Common myeloid progenitor, CD34-positive (primary cell): ENCODE measurements around the gene CWF19L1.
"Not testable (repeated sequence)": the region's sequence is repeated elsewhere in the genome, so short reads cannot be mapped to it uniquely, and the experiment has no call there.

Experiments
- CTCF ChIA-PET: fragments of 350-600 bp; sonication (Branson Sonifier 250); formaldehyde crosslinking; loops from one replicate; lab custom pipeline; 2021; ENCODE audit warnings: antibody characterized with exemption; lab: Charles Lee
- POLR2A ChIA-PET: fragments of 350-600 bp; sonication (Branson Sonifier 250); formaldehyde crosslinking; loops from one replicate; lab custom pipeline; 2021; ENCODE audit warnings: antibody characterized with exemption; lab: Charles Lee
- DNase-seq, 3 donors: peaks; one replicate each; pipeline versions ENCODE4 v3.0.0 to v3.0.0-alpha.2; 2013
- H3K27ac ChIP-seq, 2 experiments: 1 replicate in 1 of 2; 2 replicates in 1 of 2; pipeline ENCODE4 v1.7.0; 2013; ENCODE audit warnings: inconsistent platforms in 2 of 2, low read length in 2 of 2, mild to moderate bottlenecking in 2 of 2, low read depth in 1 of 2, moderate library complexity in 1 of 2; ENCODE audit not compliant: severe bottlenecking in 2 of 2, insufficient read depth in 1 of 2, poor library complexity in 1 of 2
- H3K27me3 ChIP-seq, 5 experiments: replicated peaks in 2 of 5; 1 replicate in 3 of 5; 2 replicates in 2 of 5; pipeline versions ENCODE4 v1.6.1 to v1.7.0; 2013; ENCODE audit warnings: low read length in 4 of 5, mild to moderate bottlenecking in 2 of 5, moderate library complexity in 2 of 5, inconsistent platforms in 1 of 5; ENCODE audit not compliant: insufficient read depth in 5 of 5, control insufficient read depth in 4 of 5
- H3K36me3 ChIP-seq, 4 experiments: 1 replicate in 2 of 4; 2 replicates in 2 of 4; pipeline versions ENCODE4 v1.6.1 to v1.7.0; 2013; ENCODE audit warnings: low read length in 3 of 4, control low read depth in 1 of 4, mild to moderate bottlenecking in 1 of 4; ENCODE audit not compliant: control insufficient read depth in 4 of 4, insufficient read depth in 4 of 4
- H3K4me1 ChIP-seq, 4 experiments: 1 replicate in 3 of 4; 2 replicates in 1 of 4; pipeline versions ENCODE4 v1.6.1 to v1.7.1; 2013; ENCODE audit warnings: low read length in 3 of 4, mild to moderate bottlenecking in 3 of 4, control low read depth in 1 of 4, inconsistent platforms in 1 of 4, moderate library complexity in 1 of 4; ENCODE audit not compliant: control insufficient read depth in 4 of 4, insufficient read depth in 4 of 4; ENCODE audit errors: control extremely low read depth in 1 of 4
- H3K4me3 ChIP-seq, 7 experiments: 1 replicate in 4 of 7; 2 replicates in 3 of 7; pipeline versions ENCODE4 v1.5.1 to v1.7.0; 2013; ENCODE audit warnings: mild to moderate bottlenecking in 7 of 7, low read length in 6 of 7, moderate library complexity in 6 of 7, inconsistent platforms in 2 of 7, low read depth in 2 of 7, control low read depth in 1 of 7; ENCODE audit not compliant: insufficient read depth in 4 of 7, control insufficient read depth in 1 of 7; ENCODE audit errors: extremely low read depth in 1 of 7
- H3K9me3 ChIP-seq, 5 experiments: 1 replicate in 4 of 5; 2 replicates in 1 of 5; pipeline versions ENCODE4 v1.6.1 to v1.7.1; 2013; ENCODE audit warnings: low read length in 4 of 5, mild to moderate bottlenecking in 2 of 5, inconsistent platforms in 1 of 5, low read depth in 1 of 5, moderate library complexity in 1 of 5; ENCODE audit not compliant: control insufficient read depth in 4 of 5, insufficient read depth in 2 of 5; ENCODE audit errors: control extremely low read depth in 1 of 5
- WGBS: methylation state at CpG from one replicate; pipeline ENCODE4 v1.1.5; 2013; ENCODE audit not compliant: insufficient coverage; 5-methylcytosine and 5-hydroxymethylcytosine counted together

Gene CWF19L1

GRCh38 chr10:100303724-100304319 is 36.4 kb upstream of the CWF19L1 start:
- CTCF ChIA-PET, result interaction anchor here (0.6 to 2.8 kb wide), 7 partner anchors 9 to 205 kb away, joined by 3 to 11 read pairs (median 3); no protein-coding TSS in a partner anchor
- peak; percentile 13 to 43 (median 43) for DNase-seq
- 49% methylated on average over 2 of the region's 7 CpGs for WGBS

GRCh38 chr10:100301123-100301522 is 33.7 kb upstream of the CWF19L1 start:
- H3K4me3 ChIP-seq, H3K9me3 ChIP-seq, H3K36me3 ChIP-seq, H3K27ac ChIP-seq, DNase-seq, H3K4me1 ChIP-seq, POLR2A ChIA-PET: not testable (repeated sequence)
- 100% methylated on average over 2 of the region's 5 CpGs for WGBS
- CTCF ChIA-PET, result interaction anchor here (1.2 kb wide), 1 partner anchor 218 kb away, joined by 3 read pairs; no protein-coding TSS in a partner anchor
- peaks cover 2 to 26% (median 14%) of the 10 kb centered on the region in 5 experiments for H3K27me3 ChIP-seq

More at GRCh38 chr10:100303724-100304319, 36.4 kb upstream of the CWF19L1 start:
- Histone ChIP-seq H3K27ac (no peak overlapping the region), H3K9me3 (no peaks in the 10 kb centered on the region), H3K27me3 (peaks cover 2 to 10% (median 6%) of the 10 kb centered on the region in 5 experiments), H3K4me1 (no peaks in the 10 kb centered on the region), H3K4me3 (no peak overlapping the region), H3K36me3 (no peaks in the 10 kb centered on the region)
- POLR2A ChIA-PET, result no interaction called here

DNA sequence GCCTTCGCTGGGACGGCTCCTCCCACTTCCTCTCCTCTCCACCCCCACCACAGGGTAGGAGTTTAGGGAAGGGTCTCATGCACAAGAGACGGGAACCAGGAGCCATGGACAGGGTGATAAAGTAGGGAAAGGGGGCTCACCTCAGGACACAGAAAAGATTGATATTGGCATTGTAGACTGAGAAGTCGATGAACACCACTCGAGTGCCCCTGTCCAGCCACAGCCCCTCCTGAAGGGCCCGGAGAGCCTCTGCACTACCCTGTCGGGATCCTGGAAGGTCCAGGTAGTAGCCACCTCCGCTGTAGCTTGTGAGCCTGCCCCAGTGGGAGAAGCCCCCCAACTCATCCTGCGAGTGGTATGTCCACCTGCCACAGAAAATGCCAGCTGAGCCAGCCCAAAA is 29.8 kb upstream of the CWF19L1 start:
- Histone ChIP-seq H3K36me3 (no peaks in the 10 kb centered on the region), H3K9me3 (no peaks in the 10 kb centered on the region), H3K4me1 (no peaks in the 10 kb centered on the region), H3K4me3 (no peak overlapping the region), H3K27me3 (peaks cover 0 to 20% (median 15%) of the 10 kb centered on the region in 5 experiments), H3K27ac (no peak overlapping the region)
- no peak for DNase-seq
- ChIA-PET POLR2A (interaction anchor here (0.5 kb wide), 1 partner anchor 44 kb away, joined by 5 read pairs; no protein-coding TSS in a partner anchor), CTCF (interaction anchor here (1.7 kb wide), 1 partner anchor 8 kb away, joined by 3 read pairs; no protein-coding TSS in a partner anchor)
- WGBS, result 89% methylated on average over 6 of the region's 9 CpGs

GRCh38 chr10:100293066-100293465 is 25.6 kb upstream of the CWF19L1 start:
- H3K27me3 ChIP-seq, result peaks cover 0 to 19% (median 10%) of the 10 kb centered on the region in 5 experiments
- H3K27ac ChIP-seq, result no peak overlapping the region
- POLR2A ChIA-PET, result no interaction called here
- no peak overlapping the region for H3K4me3 ChIP-seq
- H3K9me3 ChIP-seq, result no peaks in the 10 kb centered on the region
- peaks cover 0 to 8% (median 0%) of the 10 kb centered on the region in 4 experiments for H3K4me1 ChIP-seq
- CTCF ChIA-PET, result no interaction called here
- DNase-seq, result no peak
- no peaks in the 10 kb centered on the region for H3K36me3 ChIP-seq

DNA sequence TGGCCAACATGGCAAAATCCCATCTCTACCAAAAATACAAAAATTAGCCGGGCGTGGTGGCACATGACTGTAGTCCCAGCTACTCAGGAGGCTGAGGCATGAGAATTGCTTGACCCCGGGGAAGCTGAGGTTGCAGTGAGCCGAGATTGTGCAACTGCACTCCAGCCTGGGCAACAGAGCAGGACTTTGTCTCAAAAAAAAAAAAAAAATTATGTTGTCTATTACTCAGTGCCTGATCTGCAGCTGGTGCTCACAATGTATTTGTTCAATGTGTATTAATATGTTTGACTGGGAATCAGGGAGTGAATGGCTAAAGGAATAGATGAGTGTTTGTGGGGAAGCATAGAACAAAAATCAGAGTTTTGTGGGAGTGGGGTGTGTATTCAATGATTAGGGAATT is 24.9 kb upstream of the CWF19L1 start:
- H3K4me1 ChIP-seq, POLR2A ChIA-PET, H3K4me3 ChIP-seq, H3K9me3 ChIP-seq, DNase-seq, H3K27ac ChIP-seq, H3K36me3 ChIP-seq: not testable (repeated sequence)
- CTCF ChIA-PET, result interaction anchor here (0.7 to 1.1 kb wide), 3 partner anchors 11 to 1559 kb away, joined by 3 to 4 read pairs (median 4); no protein-coding TSS in a partner anchor
- H3K27me3 ChIP-seq, result peaks cover 0 to 17% (median 8%) of the 10 kb centered on the region in 5 experiments
- WGBS, result 100% methylated on average over 4 of the region's 4 CpGs

DNA sequence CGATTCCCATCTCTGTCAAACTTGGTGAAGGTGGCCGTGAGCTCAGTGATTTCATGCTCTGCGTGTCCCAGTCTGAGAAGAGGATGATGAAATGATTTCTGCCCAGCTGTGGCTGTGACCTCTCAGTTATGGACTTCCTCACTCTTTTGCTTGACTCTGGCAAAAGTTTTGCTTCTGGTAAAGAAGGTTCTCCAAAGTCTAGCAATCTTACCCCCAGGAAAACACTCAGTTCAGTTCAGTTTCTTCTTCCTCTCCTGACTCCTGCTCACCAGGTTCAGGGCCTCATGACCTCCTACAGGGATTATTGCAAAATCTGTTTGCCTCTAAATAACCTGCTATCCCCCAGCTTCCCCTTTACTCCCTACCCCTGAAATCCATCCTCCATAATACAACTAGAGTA is 23.9 kb upstream of the CWF19L1 start:
- Histone ChIP-seq H3K36me3 (no peaks in the 10 kb centered on the region), H3K9me3 (no peaks in the 10 kb centered on the region), H3K27me3 (peaks cover 0 to 10% (median 4%) of the 10 kb centered on the region in 5 experiments), H3K4me1 (peaks cover 0 to 13% (median 6%) of the 10 kb centered on the region in 4 experiments), H3K4me3 (no peak overlapping the region), H3K27ac (no peak overlapping the region)
- CTCF ChIA-PET, result interaction anchor here (0.9 to 1.1 kb wide), 3 partner anchors 12 to 47 kb away, joined by 3 to 4 read pairs (median 4); no protein-coding TSS in a partner anchor
- POLR2A ChIA-PET, result no interaction called here
- DNase-seq, result no peak
- WGBS, result 93% methylated on average over 3 of the region's 3 CpGs

DNA sequence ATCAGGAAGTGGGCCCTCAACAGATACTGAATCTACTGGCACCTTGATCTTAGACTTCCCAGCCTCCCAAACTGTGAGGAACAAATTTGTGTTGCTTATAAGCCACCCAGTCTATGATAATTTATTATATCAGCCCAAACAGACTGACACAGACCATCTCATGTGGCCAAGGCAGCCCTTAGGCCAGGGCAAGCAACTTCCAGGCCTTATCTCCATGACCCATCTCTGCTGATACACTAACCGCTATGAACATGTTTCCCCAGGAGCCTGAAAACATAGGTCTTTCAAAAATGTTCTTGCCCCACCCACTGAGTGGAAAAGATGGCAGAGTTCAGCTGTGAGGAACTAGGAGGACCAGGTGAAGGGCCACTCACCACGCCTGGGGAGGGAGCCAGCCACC is 22.2 kb upstream of the CWF19L1 start:
- no peak overlapping the region for H3K4me3 ChIP-seq
- no peak overlapping the region for H3K27ac ChIP-seq
- ChIA-PET CTCF (interaction anchor here (0.9 to 1.1 kb wide), 2 partner anchors 8 to 15 kb away, joined by 3 read pairs; no protein-coding TSS in a partner anchor), POLR2A (no interaction called here)
- peaks cover 0 to 4% (median 0%) of the 10 kb centered on the region in 5 experiments for H3K27me3 ChIP-seq
- H3K4me1 ChIP-seq, result peaks cover 4 to 24% (median 16%) of the 10 kb centered on the region in 4 experiments
- 93% methylated on average over 1 of the region's 2 CpGs for WGBS
- H3K9me3 ChIP-seq, result no peaks in the 10 kb centered on the region
- no peak for DNase-seq
- H3K36me3 ChIP-seq, result no peaks in the 10 kb centered on the region
